ENCODE results near the gene VWA1.

GRCh38 chr1:1437904-1438376 lies 2.5 kb downstream of the VWA1 start:
- TF ChIP-seq EZH2phosphoT487 (IDR thresholded peaks at IDR 0.05; ENCODE audit: unreplicated experiment) (no peak), POLR2AphosphoS5 (IDR thresholded peaks at IDR 0.05; ENCODE audit: low read depth) (no peak), CTCF (conservative IDR thresholded peaks at IDR 0.05; ENCODE audit: low read depth in 2 of 2) (no peak), REST (IDR thresholded peaks at IDR 0.05; ENCODE audit: unreplicated experiment) (no peak)
